Measurements from ENCODE around the gene ELF2.
"Not testable (repeated sequence)": the region's sequence is repeated elsewhere in the genome, so short reads cannot be mapped to it uniquely, and the experiment has no call there.

ELF2 gene
- total RNA-seq: 42.6 to 93.4 reads per million in 2 experiments

- peak; percentile 81 for DNase-seq (ENCODE audit: low read depth)
Observed at GRCh38 chr4:139177049-139177868, at the start of gene ELF2. Gene ELF2, minus strand, starts transcription at chr4:139177218. Its CDS starts 39,517 bp downstream, at chr4:139137701.

GRCh38 chr4:139223682-139224317, 46.8 kb upstream of the ELF2 start:
- DNase-seq (ENCODE audit: low read depth): no peak

- no peak for DNase-seq (ENCODE audit: low read depth)
Observed at GRCh38 chr4:139222215-139222614, 45.2 kb upstream of the ELF2 start.

GRCh38 chr4:139221687-139222086, 44.7 kb upstream of the ELF2 start:
- DNase-seq (ENCODE audit: low read depth): no peak

- no peak for DNase-seq (ENCODE audit: low read depth)
Observed at GRCh38 chr4:139219450-139220055, 42.5 kb upstream of the ELF2 start.

- no peak for DNase-seq (ENCODE audit: low read depth)
Observed at GRCh38 chr4:139214039-139214534, 37.1 kb upstream of the ELF2 start.

GRCh38 chr4:139213633-139214032, 36.6 kb upstream of the ELF2 start:
- DNase-seq (ENCODE audit: low read depth): not testable (repeated sequence)

GRCh38 chr4:139212900-139213299, 35.9 kb upstream of the ELF2 start:
- DNase-seq (ENCODE audit: low read depth): no peak

GRCh38 chr4:139210486-139210885, 33.5 kb upstream of the ELF2 start:
- no peak for DNase-seq (ENCODE audit: low read depth)

- no peak for DNase-seq (ENCODE audit: low read depth)
Observed at GRCh38 chr4:139209470-139210063, 32.5 kb upstream of the ELF2 start.

- no peak for DNase-seq (ENCODE audit: low read depth)
Observed at GRCh38 chr4:139208404-139208945, 31.5 kb upstream of the ELF2 start.

- DNase-seq (ENCODE audit: low read depth): no peak
Observed at GRCh38 chr4:139207873-139208403, 30.9 kb upstream of the ELF2 start.

- no peak for DNase-seq (ENCODE audit: low read depth)
Observed at GRCh38 chr4:139207247-139207646, 30.2 kb upstream of the ELF2 start.

- no peak for DNase-seq (ENCODE audit: low read depth)
Observed at GRCh38 chr4:139202991-139203390, 26.0 kb upstream of the ELF2 start.

- no peak for DNase-seq (ENCODE audit: low read depth)
Observed at GRCh38 chr4:139200506-139200905, 23.5 kb upstream of the ELF2 start.

- no peak for DNase-seq (ENCODE audit: low read depth)
Observed at GRCh38 chr4:139200102-139200501, 23.1 kb upstream of the ELF2 start.

GRCh38 chr4:139197214-139197613, 20.2 kb upstream of the ELF2 start:
- not testable (repeated sequence) for DNase-seq (ENCODE audit: low read depth)

- no peak for DNase-seq (ENCODE audit: low read depth)
Observed at GRCh38 chr4:139196462-139196861, 19.4 kb upstream of the ELF2 start.

- DNase-seq (ENCODE audit: low read depth): no peak
Observed at GRCh38 chr4:139191373-139191772, 14.4 kb upstream of the ELF2 start.

GRCh38 chr4:139189972-139190371, 13.0 kb upstream of the ELF2 start:
- no peak for DNase-seq (ENCODE audit: low read depth)

- DNase-seq (ENCODE audit: low read depth): no peak
Observed at GRCh38 chr4:139189417-139189749, 12.4 kb upstream of the ELF2 start.
